ENCODE results near the gene PTPRU. TPM values are rescaled to one million over a fixed set of nuclear protein-coding genes. Genes with fewer than 3 reads are reported as not detected.

The PTPRU gene
- total and polyA plus RNA-seq, 2 of the 8 experiments (the other 6 are each of a cell fraction or from before 2014, with no cell fraction given), result 33.8 to 41.8 TPM

GRCh38 chr1:29223521-29223920 lies 12.8 kb upstream of the PTPRU start:
- H3K56ac ChIP-seq (replicated peaks; ENCODE audit: insufficient read length, low read depth, low read length), result no peak overlapping the region
- H2BK12ac ChIP-seq (ENCODE audit: low read depth, low read length), result no peak overlapping the region
- DNase-seq (ENCODE audit: low read depth in 1 of 2, low spot score in 2 of 2) (no peak), FAIRE-seq (no peak)
- no peak overlapping the region for H2BK15ac ChIP-seq (ENCODE audit: low read length)
- no peak for TF ChIP-seq ATF2 (IDR thresholded peaks at IDR 0.05; ENCODE audit: low read length)
- no peak for TF ChIP-seq GTF2F1 (IDR thresholded peaks at IDR 0.05; ENCODE audit: borderline replicate concordance, low read depth, low read length)
- H2AK5ac ChIP-seq (ENCODE audit: low read depth, low read length), result no peak overlapping the region
- H4K5ac ChIP-seq (ENCODE audit: insufficient read length, low read depth, low read length), result no peak overlapping the region
- H2BK5ac ChIP-seq (ENCODE audit: low read depth, low read length), result no peak overlapping the region
- no peak overlapping the region for H3K18ac ChIP-seq (ENCODE audit: extremely low read depth, low read length)
- no peak overlapping the region for H3K9ac ChIP-seq (replicated peaks in 1 of 4; ENCODE audit: extremely low read depth in 1 of 4, low read depth in 3 of 4, low read length in 3 of 4)
- H3K4me1 ChIP-seq (replicated peaks in 1 of 4; ENCODE audit: control insufficient read depth in 3 of 4, insufficient read depth in 4 of 4, low read length in 3 of 4), result peaks cover 0 to 8% (median 3%) of the 10 kb centered on the region in 4 experiments; a peak in 2 of 7 replicates
- no peaks in the 10 kb centered on the region for H3K23me2 ChIP-seq (ENCODE audit: low read depth, low read length)
- ChIA-PET CTCF (ENCODE audit: partially characterized antibody) (interaction anchor here (0.6 to 1.7 kb wide), 2 partner anchors 41 to 433 kb away, joined by 4 read pairs; no protein-coding TSS in a partner anchor), POLR2A (ENCODE audit: partially characterized antibody) (interaction anchor here (0.9 kb wide), 1 partner anchor 16 kb away, joined by 3 read pairs; no protein-coding TSS in a partner anchor)
- H3K79me1 ChIP-seq (ENCODE audit: low read depth, low read length), result peaks cover 4% of the 10 kb centered on the region; the same call in 1 of the 2 replicates
- no peaks in the 10 kb centered on the region for H3K27me3 ChIP-seq (replicated peaks in 1 of 4; ENCODE audit: control insufficient read depth in 3 of 4, extremely low read depth in 1 of 4, insufficient read depth in 3 of 4, low read length in 3 of 4)
- no peak overlapping the region for H2AFZ ChIP-seq (ENCODE audit: low read length)
- H3K27ac ChIP-seq (ENCODE audit: low read depth, low read length), result no peak overlapping the region
- H4K20me1 ChIP-seq (replicated peaks in 1 of 2; ENCODE audit: control insufficient read depth in 1 of 2, insufficient read depth in 2 of 2, low read length in 2 of 2), result peaks cover 0 to 1% of the 10 kb centered on the region in 2 experiments
- no peak overlapping the region for H2BK120ac ChIP-seq (replicated peaks; ENCODE audit: low read depth, low read length)
- H4K8ac ChIP-seq (ENCODE audit: extremely low read depth, insufficient read depth, low read length), result no peak overlapping the region
- peaks cover 0 to 4% (median 1%) of the 10 kb centered on the region in 4 experiments; a peak in 4 of 8 replicates for H3K36me3 ChIP-seq (ENCODE audit: control insufficient read depth in 2 of 4, insufficient read depth in 4 of 4, low read length in 3 of 4)
- no peak overlapping the region for H3K4me2 ChIP-seq (ENCODE audit: insufficient read depth in 1 of 2, low read depth in 2 of 2, low read length in 2 of 2)
- H3K79me2 ChIP-seq (ENCODE audit: control insufficient read depth in 1 of 2, insufficient read depth in 2 of 2, low read length in 2 of 2), result no peaks in the 10 kb centered on the region
- no peaks in the 10 kb centered on the region for H3K9me3 ChIP-seq (ENCODE audit: insufficient read depth in 2 of 2, low read depth in 1 of 2, low read length in 1 of 2)
- H3K14ac ChIP-seq (ENCODE audit: insufficient read length), result no peak overlapping the region
- no peak overlapping the region for H3K4ac ChIP-seq (replicated peaks; ENCODE audit: insufficient read length, low read depth, low read length)
- no peak overlapping the region for H4K91ac ChIP-seq (replicated peaks; ENCODE audit: insufficient read length, low read length)
- H3K23ac ChIP-seq (ENCODE audit: insufficient read length), result no peak overlapping the region
- H2BK20ac ChIP-seq (ENCODE audit: low read length), result no peak overlapping the region
- WGBS, 2 experiments (ENCODE audit: extremely low coverage in 1 of 2, insufficient coverage in 1 of 2, insufficient read length in 1 of 2, insufficient replicate concordance in 2 of 2, low coverage in 1 of 2, low lambda C conversion rate in 2 of 2, missing lambda C conversion rate in 1 of 2), result 84% methylated on average over 6 of the region's 6 CpGs; no CpG with 5 or more reads in 1 of the 2 experiments
- no peak overlapping the region for H3K4me3 ChIP-seq (ENCODE audit: extremely low read depth in 1 of 4, insufficient read depth in 2 of 4, low read depth in 3 of 4, low read length in 4 of 4)

All from H1 (cell line).